Right atrium auricular region (tissue), 2 donors: ENCODE measurements around the gene GRIN3B. TPM values are rescaled to one million over a fixed set of nuclear protein-coding genes. Genes with fewer than 3 reads are reported as not detected.

Experiments used
- DNase-seq: peaks from one replicate; pipeline ENCODE4 v3.0.0-alpha.2; 2019; ENCODE audit warnings: low spot score
- H3K27ac ChIP-seq, 2 donors: fragments of 200-600 bp; sonication (generic); 1 replicate in 1 of 2; 2 replicates in 1 of 2; pipeline ENCODE4 v1.5.1; 2016 to 2019
- H3K27me3 ChIP-seq, 2 donors: fragments of 200-600 bp; sonication (generic); one replicate each; pipeline versions ENCODE4 v1.5.1 to v1.6.0; 2017 to 2019
- H3K36me3 ChIP-seq: fragments of 200-600 bp; sonication (generic); one replicate; pipeline ENCODE4 v1.5.1; 2016
- H3K4me1 ChIP-seq, 2 donors: fragments of 200-600 bp; sonication (generic); one replicate each; pipeline versions ENCODE4 v1.5.1 to v1.6.0; 2017 to 2019
- H3K4me3 ChIP-seq, 2 donors: fragments of 200-600 bp; sonication (generic); 1 replicate in 1 of 2; 2 replicates in 1 of 2; pipeline ENCODE4 v1.5.1; 2017 to 2019; ENCODE audit warnings: mild to moderate bottlenecking in 1 of 2, moderate library complexity in 1 of 2
- H3K9me3 ChIP-seq, 2 donors: fragments of 200-600 bp; sonication (generic); one replicate each; pipeline ENCODE4 v1.5.1; 2019
- total RNA-seq, 2 donors: library from RNA; depleted of rRNA; stranded (reverse); fragments of >200 nt; gene quantifications; one replicate each; pipeline ENCODE4 v1.1.0, GENCODE V29; 2016
- TF ChIP-seq, protein P1 (sequence below), 2 donors: fragments of 200-600 bp; sonication (generic); IDR thresholded peaks; one replicate each; pipeline ENCODE4 v1.5.1; 2019; ENCODE audit warnings: antibody characterized with exemption in 2 of 2

The GRIN3B gene
- total RNA-seq, 2 donors from 2014 or later: 0.12 TPM; not detected in 1

DNA sequence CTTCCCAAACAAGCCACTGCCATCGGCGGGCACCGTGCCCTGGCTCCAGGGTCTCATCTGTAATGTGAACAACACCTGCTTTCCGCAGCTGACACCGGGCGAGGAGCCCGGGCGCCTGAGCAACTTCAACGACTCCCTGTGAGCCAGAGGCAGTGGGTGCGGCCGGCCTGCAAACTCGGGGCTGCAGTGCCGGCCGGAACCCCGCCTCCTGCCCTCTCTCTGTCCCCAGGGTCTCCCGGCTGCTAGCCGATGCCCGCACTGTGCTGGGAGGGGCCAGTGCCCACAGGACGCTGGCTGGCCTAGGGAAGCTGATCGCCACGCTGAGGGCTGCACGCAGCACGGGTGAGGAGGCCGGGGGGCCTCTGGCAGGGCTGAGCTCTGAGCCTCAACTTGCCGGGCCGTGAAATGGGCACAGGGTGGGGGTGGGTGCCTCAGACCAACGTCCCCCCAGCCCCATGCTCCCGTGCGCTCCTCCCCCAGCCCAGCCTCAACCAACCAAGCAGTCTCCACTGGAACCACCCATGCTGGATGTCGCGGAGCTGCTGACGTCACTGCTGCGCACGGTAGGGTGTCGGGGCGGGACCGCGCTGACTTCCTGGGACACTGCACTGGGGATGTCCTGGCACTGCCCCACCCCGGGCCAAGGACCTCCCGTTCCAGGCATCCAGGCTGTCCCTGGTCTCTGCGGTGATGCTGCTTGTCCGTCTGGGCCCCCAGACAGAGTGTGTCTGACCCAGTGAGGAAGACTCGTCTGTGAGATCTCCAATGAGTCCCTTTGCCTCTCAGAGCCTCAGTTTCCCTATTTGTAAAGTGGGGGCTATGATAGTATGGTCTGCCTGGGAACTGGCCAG lies 41.8 kb downstream of the GRIN3B start:
- no peak overlapping the region for H3K27ac ChIP-seq
- no peaks in the 10 kb centered on the region for H3K9me3 ChIP-seq
- no peaks in the 10 kb centered on the region for H3K27me3 ChIP-seq
- peaks cover 2% of the 10 kb centered on the region for H3K36me3 ChIP-seq
- H3K4me3 ChIP-seq: no peak overlapping the region
- DNase-seq: no peak
- H3K4me1 ChIP-seq: peaks cover 0 to 30% of the 10 kb centered on the region in 2 donors
- TF ChIP-seq, protein P1, sequence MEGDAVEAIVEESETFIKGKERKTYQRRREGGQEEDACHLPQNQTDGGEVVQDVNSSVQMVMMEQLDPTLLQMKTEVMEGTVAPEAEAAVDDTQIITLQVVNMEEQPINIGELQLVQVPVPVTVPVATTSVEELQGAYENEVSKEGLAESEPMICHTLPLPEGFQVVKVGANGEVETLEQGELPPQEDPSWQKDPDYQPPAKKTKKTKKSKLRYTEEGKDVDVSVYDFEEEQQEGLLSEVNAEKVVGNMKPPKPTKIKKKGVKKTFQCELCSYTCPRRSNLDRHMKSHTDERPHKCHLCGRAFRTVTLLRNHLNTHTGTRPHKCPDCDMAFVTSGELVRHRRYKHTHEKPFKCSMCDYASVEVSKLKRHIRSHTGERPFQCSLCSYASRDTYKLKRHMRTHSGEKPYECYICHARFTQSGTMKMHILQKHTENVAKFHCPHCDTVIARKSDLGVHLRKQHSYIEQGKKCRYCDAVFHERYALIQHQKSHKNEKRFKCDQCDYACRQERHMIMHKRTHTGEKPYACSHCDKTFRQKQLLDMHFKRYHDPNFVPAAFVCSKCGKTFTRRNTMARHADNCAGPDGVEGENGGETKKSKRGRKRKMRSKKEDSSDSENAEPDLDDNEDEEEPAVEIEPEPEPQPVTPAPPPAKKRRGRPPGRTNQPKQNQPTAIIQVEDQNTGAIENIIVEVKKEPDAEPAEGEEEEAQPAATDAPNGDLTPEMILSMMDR (IDR thresholded peaks at IDR 0.05): no peak

DNA sequence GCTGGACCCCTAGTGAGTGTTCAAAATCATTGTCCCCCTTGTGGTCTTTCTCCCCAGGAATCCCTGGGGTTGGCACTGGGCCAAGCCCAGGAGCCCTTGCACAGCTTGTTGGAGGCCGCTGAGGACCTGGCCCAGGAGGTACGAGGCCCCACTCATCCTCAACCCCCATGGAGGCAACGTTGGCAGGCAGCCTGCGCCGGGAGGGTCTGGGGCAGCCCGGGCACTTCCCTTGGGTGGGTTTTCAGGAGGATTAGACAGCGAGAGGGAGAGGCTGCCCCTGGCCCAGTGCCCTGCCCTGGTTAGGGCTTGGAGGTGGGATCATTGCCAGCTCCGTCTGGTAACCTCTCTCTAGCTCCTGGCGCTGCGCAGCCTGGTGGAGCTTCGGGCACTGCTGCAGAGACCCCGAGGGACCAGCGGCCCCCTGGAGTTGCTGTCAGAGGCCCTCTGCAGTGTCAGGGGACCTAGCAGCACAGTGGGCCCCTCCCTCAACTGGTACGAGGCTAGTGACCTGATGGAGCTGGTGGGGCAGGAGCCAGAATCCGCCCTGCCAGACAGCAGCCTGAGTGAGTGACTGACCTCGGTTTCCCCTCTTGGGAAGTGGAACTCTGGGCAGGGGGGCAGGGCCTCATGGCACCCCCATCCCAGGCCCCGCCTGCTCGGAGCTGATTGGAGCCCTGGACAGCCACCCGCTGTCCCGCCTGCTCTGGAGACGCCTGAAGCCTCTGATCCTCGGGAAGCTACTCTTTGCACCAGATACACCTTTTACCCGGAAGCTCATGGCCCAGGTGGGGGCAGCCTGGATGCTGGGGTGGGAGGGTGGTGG lies 42.7 kb downstream of the GRIN3B start:
- H3K27me3 ChIP-seq: no peaks in the 10 kb centered on the region
- DNase-seq: no peak
- H3K4me3 ChIP-seq: no peak overlapping the region
- TF ChIP-seq, protein P1 (IDR thresholded peaks at IDR 0.05): no peak
- no peaks in the 10 kb centered on the region for H3K9me3 ChIP-seq
- H3K4me1 ChIP-seq: peaks cover 0 to 30% of the 10 kb centered on the region in 2 donors
- no peaks in the 10 kb centered on the region for H3K36me3 ChIP-seq
- H3K27ac ChIP-seq: no peak overlapping the region

DNA sequence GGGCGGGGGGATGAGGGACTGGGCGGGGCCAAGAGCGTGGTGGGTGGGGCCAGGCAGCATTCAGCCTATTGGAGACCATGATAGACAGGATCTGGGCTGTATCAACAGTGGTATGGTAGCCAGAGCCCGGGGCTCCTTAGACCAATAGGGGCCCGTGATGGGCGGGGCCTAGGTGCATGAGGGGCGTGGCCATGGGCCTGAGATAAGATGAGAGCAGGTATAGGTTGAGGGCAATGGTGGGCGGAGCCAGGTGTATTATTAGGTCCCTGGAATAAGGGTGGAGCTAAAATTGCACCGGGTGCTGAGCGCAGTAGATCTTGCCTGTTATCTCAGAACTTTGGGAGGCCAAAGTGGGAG lies 45.0 kb downstream of the GRIN3B start:
- Histone ChIP-seq H3K4me3 (no peak overlapping the region), H3K27me3 (no peaks in the 10 kb centered on the region), H3K4me1 (peaks cover 0 to 19% of the 10 kb centered on the region in 2 donors), H3K27ac (no peak overlapping the region), H3K9me3 (no peaks in the 10 kb centered on the region), H3K36me3 (no peaks in the 10 kb centered on the region)
- TF ChIP-seq, protein P1 (IDR thresholded peaks at IDR 0.05): no peak
- no peak for DNase-seq

DNA sequence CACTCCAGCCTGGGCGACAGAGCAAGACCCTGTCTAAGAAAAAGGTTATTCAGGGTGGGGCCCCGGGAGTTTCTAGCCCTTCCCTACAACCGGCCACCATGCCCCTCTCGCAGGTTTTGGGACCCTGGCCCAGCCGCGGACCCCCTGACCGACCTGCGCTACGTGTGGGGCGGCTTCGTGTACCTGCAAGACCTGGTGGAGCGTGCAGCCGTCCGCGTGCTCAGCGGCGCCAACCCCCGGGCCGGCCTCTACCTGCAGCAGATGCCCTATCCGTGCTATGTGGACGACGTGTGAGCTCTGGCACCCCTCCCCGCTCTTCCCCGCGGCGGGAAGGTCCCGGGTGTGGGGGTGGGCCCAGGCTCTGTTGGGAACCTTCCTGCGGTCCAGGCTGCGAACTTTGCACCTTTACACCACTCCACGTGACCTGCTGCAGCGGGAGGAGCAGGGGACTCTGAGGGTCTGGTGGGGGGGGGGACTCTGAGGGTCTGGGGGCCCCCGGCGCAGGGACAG lies 46.0 kb downstream of the GRIN3B start:
- H3K27me3 ChIP-seq: no peaks in the 10 kb centered on the region
- DNase-seq: no peak
- TF ChIP-seq, protein P1 (IDR thresholded peaks at IDR 0.05): no peak

DNA sequence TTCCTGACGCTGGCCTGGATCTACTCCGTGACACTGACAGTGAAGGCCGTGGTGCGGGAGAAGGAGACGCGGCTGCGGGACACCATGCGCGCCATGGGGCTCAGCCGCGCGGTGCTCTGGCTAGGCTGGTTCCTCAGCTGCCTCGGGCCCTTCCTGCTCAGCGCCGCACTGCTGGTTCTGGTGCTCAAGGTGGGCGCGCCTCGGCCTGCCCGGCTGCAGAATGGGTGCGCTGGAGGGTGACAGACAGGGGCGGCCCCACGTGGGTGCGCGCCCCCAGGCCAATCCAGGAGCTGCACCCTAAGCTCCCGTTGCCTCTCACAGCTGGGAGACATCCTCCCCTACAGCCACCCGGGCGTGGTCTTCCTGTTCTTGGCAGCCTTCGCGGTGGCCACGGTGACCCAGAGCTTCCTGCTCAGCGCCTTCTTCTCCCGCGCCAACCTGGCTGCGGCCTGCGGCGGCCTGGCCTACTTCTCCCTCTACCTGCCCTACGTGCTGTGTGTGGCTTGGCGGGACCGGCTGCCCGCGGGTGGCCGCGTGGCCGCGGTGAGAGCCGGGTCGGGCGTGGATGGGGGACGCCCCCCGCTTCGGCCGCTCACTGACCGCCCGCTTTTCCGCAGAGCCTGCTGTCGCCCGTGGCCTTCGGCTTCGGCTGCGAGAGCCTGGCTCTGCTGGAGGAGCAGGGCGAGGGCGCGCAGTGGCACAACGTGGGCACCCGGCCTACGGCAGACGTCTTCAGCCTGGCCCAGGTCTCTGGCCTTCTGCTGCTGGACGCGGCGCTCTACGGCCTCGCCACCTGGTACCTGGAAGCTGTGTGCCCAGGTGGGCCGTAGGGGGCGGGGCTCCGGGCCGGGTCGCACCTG lies 46.8 kb downstream of the GRIN3B start:
- DNase-seq: no peak
- Histone ChIP-seq H3K36me3 (no peaks in the 10 kb centered on the region), H3K9me3 (no peaks in the 10 kb centered on the region)

More for the DNA sequence above, 46.0 kb downstream of the GRIN3B start:
- Histone ChIP-seq H3K4me3 (no peak overlapping the region), H3K9me3 (no peaks in the 10 kb centered on the region), H3K4me1 (peaks cover 0 to 10% of the 10 kb centered on the region in 2 donors), H3K27ac (no peak overlapping the region), H3K36me3 (no peaks in the 10 kb centered on the region)

More for the DNA sequence above, 46.8 kb downstream of the GRIN3B start:
- Histone ChIP-seq H3K27me3 (no peaks in the 10 kb centered on the region), H3K4me3 (no peak overlapping the region), H3K4me1 (peaks cover 0 to 1% of the 10 kb centered on the region in 2 donors), H3K27ac (no peak overlapping the region)
- TF ChIP-seq, protein P1 (IDR thresholded peaks at IDR 0.05): no peak
